Measurements from ENCODE around the gene CISD3. TPM values are rescaled to one million over a fixed set of nuclear protein-coding genes. Genes with fewer than 3 reads are reported as not detected.

CISD3 gene
- total RNA-seq, 3 donors from 2014 or later: 8.9 to 15.0 (median 12.5) TPM

GRCh38 chr17:38701504-38702165 lies 28.5 kb upstream of the CISD3 start:
- intact Hi-C loops (cut with DNase I; ENCODE audit: low total_unique reads): no loop called here
- no peaks in the 10 kb centered on the region for H3K27me3 ChIP-seq
- peaks cover 3 to 4% of the 10 kb centered on the region in 2 donors for H3K4me1 ChIP-seq
- peak overlapping the region; percentile 81 to 98 (median 92) for H3K4me3 ChIP-seq
- no peaks in the 10 kb centered on the region for H3K9me3 ChIP-seq
- H3K27ac ChIP-seq: peak overlapping the region; percentile 96 to 98
- no peaks in the 10 kb centered on the region for H3K36me3 ChIP-seq
- peak in 1 of 2 donors; percentile 29 for DNase-seq (ENCODE audit: low spot score in 2 of 2)
- TF ChIP-seq CTCF (IDR thresholded peaks at IDR 0.05) (no peak), POLR2A (IDR thresholded peaks at IDR 0.05) (no peak), POLR2AphosphoS5 (IDR thresholded peaks at IDR 0.05) (peak in 1 of 3 donors; percentile 4)

- H3K4me1 ChIP-seq: peaks cover 3 to 4% of the 10 kb centered on the region in 2 donors
- H3K27ac ChIP-seq: peak overlapping the region; percentile 96 to 98
- no peaks in the 10 kb centered on the region for H3K36me3 ChIP-seq
- intact Hi-C loops (cut with DNase I; ENCODE audit: low total_unique reads): no loop called here
- peak; percentile 82 to 92 for DNase-seq (ENCODE audit: low spot score in 2 of 2)
- TF ChIP-seq POLR2AphosphoS5 (IDR thresholded peaks at IDR 0.05) (peak in 2 of 3 donors; percentile 79 to 82), CTCF (IDR thresholded peaks at IDR 0.05) (no peak), POLR2A (IDR thresholded peaks at IDR 0.05) (peak; percentile 77)
- H3K9me3 ChIP-seq: no peaks in the 10 kb centered on the region
- no peaks in the 10 kb centered on the region for H3K27me3 ChIP-seq
- H3K4me3 ChIP-seq: peak overlapping the region; percentile 81 to 98 (median 92)
These were observed 27.8 kb upstream of the CISD3 start for GRCh38 chr17:38702166-38702915.

GRCh38 chr17:38702916-38703741 lies 27.0 kb upstream of the CISD3 start:
- Histone ChIP-seq H3K4me1 (peaks cover 3 to 4% of the 10 kb centered on the region in 2 donors), H3K27me3 (no peaks in the 10 kb centered on the region), H3K9me3 (no peaks in the 10 kb centered on the region), H3K27ac (peak overlapping the region; percentile 96 to 98), H3K36me3 (no peaks in the 10 kb centered on the region), H3K4me3 (peak overlapping the region; percentile 81 to 98 (median 92))
- no peak for DNase-seq (ENCODE audit: low spot score in 2 of 2)
- intact Hi-C loops (cut with DNase I; ENCODE audit: low total_unique reads): no loop called here
- no peak for TF ChIP-seq POLR2AphosphoS5 (IDR thresholded peaks at IDR 0.05)
- TF ChIP-seq POLR2A (IDR thresholded peaks at IDR 0.05): no peak
- no peak for TF ChIP-seq CTCF (IDR thresholded peaks at IDR 0.05)

GRCh38 chr17:38703742-38704605 lies 26.2 kb upstream of the CISD3 start:
- intact Hi-C loops (cut with DNase I; ENCODE audit: low total_unique reads): loop anchor here (1.0 kb wide), 1 partner anchor 44 kb away; the partner anchor contains the start of gene PCGF2
- Histone ChIP-seq H3K4me3 (peak overlapping the region; percentile 81 to 98 (median 92)), H3K27me3 (no peaks in the 10 kb centered on the region), H3K36me3 (no peaks in the 10 kb centered on the region), H3K27ac (peak overlapping the region; percentile 96 to 98), H3K4me1 (peaks cover 3 to 4% of the 10 kb centered on the region in 2 donors), H3K9me3 (no peaks in the 10 kb centered on the region)
- peak in 1 of 3 donors; percentile 57 for TF ChIP-seq POLR2AphosphoS5 (IDR thresholded peaks at IDR 0.05)
- TF ChIP-seq POLR2A (IDR thresholded peaks at IDR 0.05): no peak
- peak; percentile 90 to 91 for DNase-seq (ENCODE audit: low spot score in 2 of 2)
